ENCODE measurements around the gene NDST3.

NDST3 gene

GRCh38 chr4:118120120-118120760 is 86.0 kb downstream of the NDST3 start:
- no peaks in the 10 kb centered on the region for H3K79me2 ChIP-seq (ENCODE audit: low read length)
- H3K36me3 ChIP-seq (replicated peaks; ENCODE audit: insufficient read depth, low read length): no peaks in the 10 kb centered on the region
- no peak overlapping the region for H3K9ac ChIP-seq (ENCODE audit: low read length)
- no peaks in the 10 kb centered on the region for H3K4me1 ChIP-seq (ENCODE audit: low read length)
- H4K20me1 ChIP-seq (ENCODE audit: insufficient read depth, low read length): no peaks in the 10 kb centered on the region
- H3F3A ChIP-seq (ENCODE audit: insufficient read depth, low read length): no peaks in the 10 kb centered on the region
- no peak overlapping the region for H3K27ac ChIP-seq (ENCODE audit: low read length)
- H3K27me3 ChIP-seq (replicated peaks; ENCODE audit: insufficient read depth, low read length): no peaks in the 10 kb centered on the region
- TF ChIP-seq EZH2phosphoT487 (IDR thresholded peaks at IDR 0.05; ENCODE audit: low read length) (no peak), CTCF (IDR thresholded peaks at IDR 0.05; ENCODE audit: low read length) (no peak), EZH2 (optimal IDR thresholded peaks at IDR 0.05; ENCODE audit: low read depth, low read length) (no peak)
- H3K4me3 ChIP-seq (ENCODE audit: low read length): no peak overlapping the region
- H3K9me3 ChIP-seq (replicated peaks; ENCODE audit: insufficient read depth, low read length): no peaks in the 10 kb centered on the region
- no peaks in the 10 kb centered on the region for H3K9me2 ChIP-seq (replicated peaks; ENCODE audit: insufficient read depth, low read length)
- DNase-seq: no peak
- no peak overlapping the region for H3K4me2 ChIP-seq (ENCODE audit: low read depth, low read length)
- no peak overlapping the region for H2AFZ ChIP-seq (ENCODE audit: low read length)

GRCh38 chr4:118124997-118125396 is 90.7 kb downstream of the NDST3 start:
- H3K36me3 ChIP-seq (replicated peaks; ENCODE audit: insufficient read depth, low read length): no peaks in the 10 kb centered on the region
- no peaks in the 10 kb centered on the region for H3F3A ChIP-seq (ENCODE audit: insufficient read depth, low read length)
- no peaks in the 10 kb centered on the region for H3K27me3 ChIP-seq (replicated peaks; ENCODE audit: insufficient read depth, low read length)
- H3K4me2 ChIP-seq (ENCODE audit: low read depth, low read length): no peak overlapping the region
- H3K9me3 ChIP-seq (replicated peaks; ENCODE audit: insufficient read depth, low read length): no peaks in the 10 kb centered on the region
- no peak overlapping the region for H2AFZ ChIP-seq (ENCODE audit: low read length)
- no peaks in the 10 kb centered on the region for H3K79me2 ChIP-seq (ENCODE audit: low read length)
- H3K27ac ChIP-seq (ENCODE audit: low read length): no peak overlapping the region
- H3K9ac ChIP-seq (ENCODE audit: low read length): no peak overlapping the region
- no peaks in the 10 kb centered on the region for H4K20me1 ChIP-seq (ENCODE audit: insufficient read depth, low read length)
- no peak for TF ChIP-seq CTCF (IDR thresholded peaks at IDR 0.05; ENCODE audit: low read length)
- TF ChIP-seq EZH2 (optimal IDR thresholded peaks at IDR 0.05; ENCODE audit: low read depth, low read length): no peak
- no peak for TF ChIP-seq EZH2phosphoT487 (IDR thresholded peaks at IDR 0.05; ENCODE audit: low read length)
- no peaks in the 10 kb centered on the region for H3K9me2 ChIP-seq (replicated peaks; ENCODE audit: insufficient read depth, low read length)
- no peaks in the 10 kb centered on the region for H3K4me1 ChIP-seq (ENCODE audit: low read length)
- DNase-seq: no peak
- H3K4me3 ChIP-seq (ENCODE audit: low read length): no peak overlapping the region

GRCh38 chr4:118139241-118139640 is 105.0 kb downstream of the NDST3 start:
- Histone ChIP-seq H3F3A (ENCODE audit: insufficient read depth, low read length) (no peaks in the 10 kb centered on the region), H3K4me3 (ENCODE audit: low read length) (no peak overlapping the region), H3K27ac (ENCODE audit: low read length) (no peak overlapping the region), H4K20me1 (ENCODE audit: insufficient read depth, low read length) (no peaks in the 10 kb centered on the region), H3K79me2 (ENCODE audit: low read length) (no peaks in the 10 kb centered on the region), H3K4me2 (ENCODE audit: low read depth, low read length) (no peak overlapping the region), H3K27me3 (replicated peaks; ENCODE audit: insufficient read depth, low read length) (no peaks in the 10 kb centered on the region), H3K4me1 (ENCODE audit: low read length) (no peaks in the 10 kb centered on the region), H3K9me3 (replicated peaks; ENCODE audit: insufficient read depth, low read length) (no peaks in the 10 kb centered on the region), H3K36me3 (replicated peaks; ENCODE audit: insufficient read depth, low read length) (no peaks in the 10 kb centered on the region), H3K9ac (ENCODE audit: low read length) (no peak overlapping the region), H3K9me2 (replicated peaks; ENCODE audit: insufficient read depth, low read length) (no peaks in the 10 kb centered on the region; the same call in 1 of the 2 replicates), H2AFZ (ENCODE audit: low read length) (no peak overlapping the region)
- TF ChIP-seq EZH2 (optimal IDR thresholded peaks at IDR 0.05; ENCODE audit: low read depth, low read length) (no peak), EZH2phosphoT487 (IDR thresholded peaks at IDR 0.05; ENCODE audit: low read length) (no peak), CTCF (IDR thresholded peaks at IDR 0.05; ENCODE audit: low read length) (no peak)
- DNase-seq: no peak
